Endometrial microvascular endothelial cells (primary cell): Measurements from ENCODE around the gene HOXD4. TPM values are rescaled to one million over a fixed set of nuclear protein-coding genes. Genes with fewer than 3 reads are reported as not detected.

ENCODE experiments used
- in situ Hi-C: cut with HindIII; loops from 2 replicates; pipeline ENCODE4 v1.10.0; 2017; ENCODE audit warnings: low sequenced_read_pairs, low pct_unique_long_range_greater_than_20kb; ENCODE audit errors: inconsistent ontology term
- total RNA-seq: library from RNA; depleted of rRNA; stranded (reverse); fragments of >200 nt; gene quantifications from one replicate; pipeline ENCODE4 v1.2.3, GENCODE V29; 2015; ENCODE audit errors: inconsistent ontology term

HOXD4 gene
- total RNA-seq, 1 donor from 2014 or later = 18.7 TPM

GRCh38 chr2:176150584-176151441, 537 bp upstream of the HOXD4 start:
- in situ Hi-C loops = no loop called here

GRCh38 chr2:176152350-176153181, 1.2 kb downstream of the HOXD4 start:
- in situ Hi-C loops = no loop called here

- in situ Hi-C loops = no loop called here
These were observed 3.4 kb downstream of the HOXD4 start for GRCh38 chr2:176154576-176155252.

- in situ Hi-C loops = no loop called here
These were observed 4.2 kb downstream of the HOXD4 start for GRCh38 chr2:176155356-176156044.

- in situ Hi-C loops = no loop called here
These were observed 5.0 kb downstream of the HOXD4 start for GRCh38 chr2:176156301-176156806.

- in situ Hi-C loops = no loop called here
These were observed 5.6 kb downstream of the HOXD4 start, which contains the start of gene HOXD3 for GRCh38 chr2:176156807-176157498. HOXD3 (plus strand) TSS chr2:176157307; CDS start chr2:176169115, 11,808 bp downstream.

GRCh38 chr2:176157499-176158185, 6.3 kb downstream of the HOXD4 start:
- in situ Hi-C loops = no loop called here

GRCh38 chr2:176158186-176158591, 6.8 kb downstream of the HOXD4 start:
- in situ Hi-C loops = no loop called here

GRCh38 chr2:176158855-176159662, 7.7 kb downstream of the HOXD4 start:
- in situ Hi-C loops = no loop called here

- in situ Hi-C loops = no loop called here
These were observed 8.4 kb downstream of the HOXD4 start for GRCh38 chr2:176159663-176160250.

- in situ Hi-C loops = no loop called here
These were observed 9.1 kb downstream of the HOXD4 start for GRCh38 chr2:176160251-176160985.

- in situ Hi-C loops = no loop called here
These were observed 9.9 kb downstream of the HOXD4 start for GRCh38 chr2:176160986-176161824.

- in situ Hi-C loops = no loop called here
These were observed 10.7 kb downstream of the HOXD4 start for GRCh38 chr2:176161825-176162626.
